Panc1 (cell line): ENCODE data around the gene NXPH4. TPM values are rescaled to one million over a fixed set of nuclear protein-coding genes. Genes with fewer than 3 reads are reported as not detected.

Source experiments
- ATAC-seq: fragments of 200-7000 bp; cut with Tn5 transposase; 2 replicates; pipeline ENCODE4 v1.9.1; 2020; ENCODE audit warnings: mild to moderate bottlenecking, moderate library complexity
- BruUV-seq: library from RNA; stranded (reverse); fragments of 400-500 nt; replicated peaks from 2 replicates; lab custom pipeline; 2021; lab: Mats Ljungman, UMichigan
- CTCF ChIA-PET: fragments of 300-600 bp; sonication (Branson Sonifier 250); formaldehyde crosslinking; loops from one replicate; lab custom pipeline; 2022; ENCODE audit warnings: antibody characterized with exemption; lab: Charles Lee
- POLR2A ChIA-PET: fragments of 300-600 bp; sonication (Branson Sonifier 250); formaldehyde crosslinking; loops from one replicate; lab custom pipeline; 2022; ENCODE audit warnings: antibody characterized with exemption; lab: Charles Lee
- DNase-seq: peaks from one replicate; pipeline ENCODE4 v3.0.0-alpha.2; 2010; ENCODE audit warnings: low read depth, low spot score
- H3K27ac ChIP-seq: 2 replicates; pipeline ENCODE4 v1.5.1; 2011; ENCODE audit warnings: mild to moderate bottlenecking, low read length, inconsistent platforms
- H3K27me3 ChIP-seq: fragments of 200-500 bp; sonication (Bioruptor generic); 2 replicates; pipeline ENCODE4 v1.6.0; 2014; ENCODE audit warnings: low read length, inconsistent platforms; ENCODE audit not compliant: control insufficient read depth, insufficient read depth
- H3K36me3 ChIP-seq: fragments of 200-500 bp; sonication (Bioruptor generic); 2 replicates; pipeline ENCODE4 v1.5.1; 2014; ENCODE audit warnings: inconsistent platforms, mild to moderate bottlenecking, low read length, moderate library complexity; ENCODE audit not compliant: control insufficient read depth, insufficient read depth
- H3K4me1 ChIP-seq: 2 replicates; pipeline ENCODE4 v1.5.1; 2011; ENCODE audit warnings: inconsistent platforms, mild to moderate bottlenecking, low read length, moderate library complexity; ENCODE audit not compliant: control insufficient read depth, insufficient read depth
- H3K4me3 ChIP-seq, 2 experiments: 2 replicates each; pipeline ENCODE4 v1.5.1; 2011 to 2012; ENCODE audit warnings: low read depth in 2 of 2, low read length in 2 of 2, mild to moderate bottlenecking in 2 of 2, inconsistent platforms in 1 of 2, moderate library complexity in 1 of 2
- H3K9me3 ChIP-seq: fragments of 200-500 bp; sonication (Bioruptor generic); 2 replicates; pipeline ENCODE4 v1.5.1; 2014; ENCODE audit warnings: low read depth, mild to moderate bottlenecking, inconsistent platforms, low read length, moderate library complexity; ENCODE audit not compliant: control insufficient read depth, insufficient read depth
- POLR2AphosphoS5 ChIP-seq: IDR thresholded peaks from 2 replicates; pipeline ENCODE4 v1.6.1; 2012; ENCODE audit warnings: mild to moderate bottlenecking, low read depth, low read length, moderate library complexity
- REST ChIP-seq, 2 experiments: IDR thresholded peaks; 2 replicates each; pipeline ENCODE4 v1.6.1; 2011 to 2012; ENCODE audit warnings: low read depth in 2 of 2, control low read depth in 1 of 2, low read length in 1 of 2, mild to moderate bottlenecking in 1 of 2, moderate library complexity in 1 of 2; ENCODE audit not compliant: insufficient read depth in 1 of 2
- SIN3A ChIP-seq: IDR thresholded peaks from 2 replicates; pipeline ENCODE4 v1.6.1; 2012; ENCODE audit warnings: low read depth, mild to moderate bottlenecking, low read length, moderate library complexity, borderline replicate concordance; ENCODE audit not compliant: insufficient read depth
- TCF7L2 ChIP-seq: IDR thresholded peaks from 2 replicates; pipeline ENCODE4 v1.6.1; 2011; ENCODE audit warnings: mild to moderate bottlenecking, low read depth, low read length, inconsistent platforms
- in situ Hi-C: cut with HindIII; loops from 2 replicates; pipeline ENCODE4 v1.10.0; 2016; ENCODE audit warnings: low sequenced_read_pairs, low pct_unique_long_range_greater_than_20kb
- intact Hi-C: fragments of 100-400 bp; cut with micrococcal nuclease; formaldehyde crosslinking; loops from one replicate; pipeline ENCODE4 v1.10.0; 2022; ENCODE audit not compliant: unreplicated experiment
- total RNA-seq: library from RNA; stranded (reverse); gene quantifications from one replicate; pipeline ENCODE4 v1.2.1, GENCODE V29; 2021; ENCODE audit not compliant: unreplicated experiment
- TF ChIP-seq, protein P1 (sequence below): fragments of 450-650 bp; IDR thresholded peaks from 2 replicates; pipeline ENCODE4 v1.5.1; 2017; ENCODE audit warnings: mild to moderate bottlenecking

Gene NXPH4
- total RNA-seq, 1 experiment from 2014 or later: 2.1 TPM

- TF ChIP-seq SIN3A (no peak), TCF7L2 (no peak), POLR2AphosphoS5 (no peak), REST (IDR thresholded peaks at IDR 0.05; ENCODE audit: insufficient read depth in 1 of 2, low read depth in 2 of 2, low read length in 1 of 2) (no peak)
- TF ChIP-seq, protein P1, sequence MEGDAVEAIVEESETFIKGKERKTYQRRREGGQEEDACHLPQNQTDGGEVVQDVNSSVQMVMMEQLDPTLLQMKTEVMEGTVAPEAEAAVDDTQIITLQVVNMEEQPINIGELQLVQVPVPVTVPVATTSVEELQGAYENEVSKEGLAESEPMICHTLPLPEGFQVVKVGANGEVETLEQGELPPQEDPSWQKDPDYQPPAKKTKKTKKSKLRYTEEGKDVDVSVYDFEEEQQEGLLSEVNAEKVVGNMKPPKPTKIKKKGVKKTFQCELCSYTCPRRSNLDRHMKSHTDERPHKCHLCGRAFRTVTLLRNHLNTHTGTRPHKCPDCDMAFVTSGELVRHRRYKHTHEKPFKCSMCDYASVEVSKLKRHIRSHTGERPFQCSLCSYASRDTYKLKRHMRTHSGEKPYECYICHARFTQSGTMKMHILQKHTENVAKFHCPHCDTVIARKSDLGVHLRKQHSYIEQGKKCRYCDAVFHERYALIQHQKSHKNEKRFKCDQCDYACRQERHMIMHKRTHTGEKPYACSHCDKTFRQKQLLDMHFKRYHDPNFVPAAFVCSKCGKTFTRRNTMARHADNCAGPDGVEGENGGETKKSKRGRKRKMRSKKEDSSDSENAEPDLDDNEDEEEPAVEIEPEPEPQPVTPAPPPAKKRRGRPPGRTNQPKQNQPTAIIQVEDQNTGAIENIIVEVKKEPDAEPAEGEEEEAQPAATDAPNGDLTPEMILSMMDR: no peak
- Histone ChIP-seq H3K27ac (no peak overlapping the region), H3K4me3 (no peak overlapping the region), H3K4me1 (no peaks in the 10 kb centered on the region), H3K36me3 (no peaks in the 10 kb centered on the region), H3K27me3 (no peaks in the 10 kb centered on the region), H3K9me3 (no peaks in the 10 kb centered on the region)
- ATAC-seq (no peak), DNase-seq (no peak)
- no TSS peak for BruUV-seq
- intact Hi-C loops (no loop called here), in situ Hi-C loops (no loop called here)
- ChIA-PET CTCF (no interaction called here), POLR2A (no interaction called here)
Measured at GRCh38 chr12:57193706-57194245, 22.8 kb upstream of the NXPH4 start.

DNA sequence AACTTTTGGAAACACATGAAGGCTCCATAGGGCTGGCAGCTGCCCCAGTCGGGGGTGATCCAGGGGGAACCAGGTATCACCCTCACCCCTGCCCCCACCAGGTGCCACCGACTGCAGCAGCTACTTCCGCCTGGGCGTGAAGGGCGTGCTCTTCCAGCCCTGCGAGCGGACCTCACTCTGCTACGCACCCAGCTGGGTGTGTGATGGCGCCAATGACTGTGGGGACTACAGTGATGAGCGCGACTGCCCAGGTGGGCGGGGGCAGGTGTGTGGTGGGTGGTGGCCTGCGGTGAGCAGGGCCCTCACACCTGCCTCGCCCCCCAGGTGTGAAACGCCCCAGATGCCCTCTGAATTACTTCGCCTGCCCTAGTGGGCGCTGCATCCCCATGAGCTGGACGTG, 22.3 kb upstream of the NXPH4 start:
- no TSS peak for BruUV-seq
- ATAC-seq (no peak), DNase-seq (no peak)
- Histone ChIP-seq H3K4me1 (no peaks in the 10 kb centered on the region), H3K4me3 (no peak overlapping the region), H3K36me3 (no peaks in the 10 kb centered on the region), H3K27me3 (no peaks in the 10 kb centered on the region), H3K9me3 (no peaks in the 10 kb centered on the region), H3K27ac (no peak overlapping the region)
- TF ChIP-seq SIN3A: no peak
- TF ChIP-seq, protein P1: no peak
- TF ChIP-seq REST (IDR thresholded peaks at IDR 0.05; ENCODE audit: insufficient read depth in 1 of 2, low read depth in 2 of 2, low read length in 1 of 2): no peak
- TF ChIP-seq POLR2AphosphoS5: no peak
- TF ChIP-seq TCF7L2: no peak
- CTCF ChIA-PET: no interaction called here
- in situ Hi-C loops (no loop called here), intact Hi-C loops (no loop called here)
- POLR2A ChIA-PET: no interaction called here
